Ovary (tissue), 9 donors: ENCODE measurements around the gene FBLN7. TPM values are rescaled to one million over a fixed set of nuclear protein-coding genes. Genes with fewer than 3 reads are reported as not detected.

ENCODE experiments used
- DNase-seq, 5 donors: peaks; one replicate each; pipeline ENCODE4 v3.0.0-alpha.2; 2019 to 2020
- H3K27ac ChIP-seq, 2 donors: fragments of 200-600 bp; one replicate each; pipeline versions ENCODE4 v1.5.1 to v1.8.0; 2019 to 2022
- H3K27me3 ChIP-seq: fragments of 200-600 bp; one replicate; pipeline ENCODE4 v1.8.0; 2022
- H3K36me3 ChIP-seq: fragments of 200-600 bp; sonication (generic); one replicate; pipeline ENCODE4 v1.5.1; 2019
- H3K4me1 ChIP-seq: one replicate; pipeline ENCODE4 v1.8.1; 2013; ENCODE audit warnings: mild to moderate bottlenecking, moderate library complexity; ENCODE audit not compliant: insufficient read depth
- H3K4me3 ChIP-seq: fragments of 200-600 bp; sonication (generic); one replicate; pipeline ENCODE4 v1.5.1; 2017
- H3K9me3 ChIP-seq, 2 donors: fragments of 200-600 bp in 1 of 2; sonication (generic) in 1 of 2; one replicate each; pipeline versions ENCODE4 v1.5.1 to v1.8.1; 2013 to 2019; ENCODE audit warnings: mild to moderate bottlenecking in 1 of 2, moderate library complexity in 1 of 2
- EP300 ChIP-seq: sonication (generic); formaldehyde crosslinking; IDR thresholded peaks from one replicate; pipeline ENCODE4 v1.6.1; 2017; ENCODE audit warnings: antibody characterized with exemption
- POLR2A ChIP-seq: fragments of 450-650 bp; IDR thresholded peaks from one replicate; pipeline ENCODE4 v1.6.1; 2017; ENCODE audit warnings: antibody characterized with exemption, mild to moderate bottlenecking, moderate library complexity
- WGBS, 3 donors: extraction: QIAGEN DNeasy Blood & Tissue Kit in 1 of 3; methylation state at CpG; one replicate each; pipeline versions ENCODE4 v1.1.5 to v1.1.7; 2013 to 2017; 5-methylcytosine and 5-hydroxymethylcytosine counted together
- intact Hi-C, 4 donors: fragments of 100-400 bp; cut with DNase I; formaldehyde crosslinking; loops; one replicate each; pipeline versions ENCODE4 v1.11.0 to v1.15.1; 2022 to 2023
- polyA plus RNA-seq, 2 donors: library from polyadenylated mRNA; stranded (reverse); fragments of 200-250 nt in 1 of 2; fragments of 350-450 nt in 1 of 2; fragmentation: Illumina TruSeq in 1 of 2; extraction: RNeasy Lipid Tissue Mini Kit (QIAGEN cat#74804) in 1 of 2; gene quantifications; one replicate each; pipeline ENCODE4 v1.2.3, GENCODE V29; 2013 to 2014
- total RNA-seq, 7 donors: library from RNA; depleted of rRNA in 2 of 7; stranded (reverse); fragments of >200 nt in 2 of 7; fragmentation: NEBNext Ultra II Directional in 3 of 7; extraction: Animal tissue kit (Norgen Biotek cat#: 25700) in 3 of 7; gene quantifications; one replicate each; pipeline versions ENCODE4 v1.1.0 to v1.2.4, GENCODE V29; 2016 to 2023
- TF ChIP-seq, protein P1 (sequence below), 3 donors: fragments of 450-650 bp in 2 of 3; fragments of 200-600 bp in 1 of 3; IDR thresholded peaks; one replicate each; pipeline versions ENCODE4 v1.5.1 to v1.8.0; 2016 to 2022; ENCODE audit warnings: antibody characterized with exemption in 3 of 3, mild to moderate bottlenecking in 1 of 3
- donor health status: DM: no; HTN: no; CAD: no; lungs with moderate emphysema.
- donor health status: DM: no; HTN: no; CAD: no.
- donor health status: Bipolar disorder and iron deficiency.
- donor health status: DM: yes; HTN: yes; CAD: no.
- donor health status: DM: no; HTN: no; CAD: no.
- donor health status: DM: yes; HTN: yes; CAD: no.

Gene FBLN7
- total and polyA plus RNA-seq, 9 donors, result 0.18 to 5.0 (median 1.3) TPM

DNA sequence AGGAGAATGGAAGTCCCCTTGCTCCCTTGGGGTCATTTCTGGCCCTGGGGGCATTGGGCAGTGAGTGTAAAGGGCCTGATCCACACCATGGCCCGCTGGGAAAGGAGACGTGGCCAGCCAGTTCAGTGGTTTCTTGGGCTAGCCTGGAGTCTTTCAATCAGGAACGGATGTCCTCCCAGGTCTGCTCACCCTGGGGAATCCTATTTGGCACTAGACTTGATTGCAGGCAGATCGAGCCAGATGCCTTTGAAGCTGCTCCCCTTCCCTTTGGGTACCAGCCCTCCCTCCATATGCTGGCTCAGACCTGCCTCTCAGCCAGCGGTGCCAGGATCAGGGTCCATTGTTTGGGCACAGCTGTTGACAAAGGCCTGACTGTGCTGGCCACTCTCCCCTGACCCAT lies 11.0 kb downstream of the FBLN7 start:
- no peaks in the 10 kb centered on the region for H3K27me3 ChIP-seq
- H3K9me3 ChIP-seq, result no peaks in the 10 kb centered on the region
- H3K36me3 ChIP-seq, result no peaks in the 10 kb centered on the region
- H3K4me1 ChIP-seq, result no peaks in the 10 kb centered on the region
- TF ChIP-seq, protein P1, sequence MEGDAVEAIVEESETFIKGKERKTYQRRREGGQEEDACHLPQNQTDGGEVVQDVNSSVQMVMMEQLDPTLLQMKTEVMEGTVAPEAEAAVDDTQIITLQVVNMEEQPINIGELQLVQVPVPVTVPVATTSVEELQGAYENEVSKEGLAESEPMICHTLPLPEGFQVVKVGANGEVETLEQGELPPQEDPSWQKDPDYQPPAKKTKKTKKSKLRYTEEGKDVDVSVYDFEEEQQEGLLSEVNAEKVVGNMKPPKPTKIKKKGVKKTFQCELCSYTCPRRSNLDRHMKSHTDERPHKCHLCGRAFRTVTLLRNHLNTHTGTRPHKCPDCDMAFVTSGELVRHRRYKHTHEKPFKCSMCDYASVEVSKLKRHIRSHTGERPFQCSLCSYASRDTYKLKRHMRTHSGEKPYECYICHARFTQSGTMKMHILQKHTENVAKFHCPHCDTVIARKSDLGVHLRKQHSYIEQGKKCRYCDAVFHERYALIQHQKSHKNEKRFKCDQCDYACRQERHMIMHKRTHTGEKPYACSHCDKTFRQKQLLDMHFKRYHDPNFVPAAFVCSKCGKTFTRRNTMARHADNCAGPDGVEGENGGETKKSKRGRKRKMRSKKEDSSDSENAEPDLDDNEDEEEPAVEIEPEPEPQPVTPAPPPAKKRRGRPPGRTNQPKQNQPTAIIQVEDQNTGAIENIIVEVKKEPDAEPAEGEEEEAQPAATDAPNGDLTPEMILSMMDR (IDR thresholded peaks at IDR 0.05), result no peak
- TF ChIP-seq EP300 (no peak), POLR2A (no peak)
- H3K27ac ChIP-seq, result no peak overlapping the region
- peak in 1 of 5 donors; percentile 15 for DNase-seq
- H3K4me3 ChIP-seq, result no peak overlapping the region
- 78 to 89% (median 85%) methylated on average over 5 of the region's 5 CpGs for WGBS, 3 donors
- intact Hi-C loops, result no loop called here

DNA sequence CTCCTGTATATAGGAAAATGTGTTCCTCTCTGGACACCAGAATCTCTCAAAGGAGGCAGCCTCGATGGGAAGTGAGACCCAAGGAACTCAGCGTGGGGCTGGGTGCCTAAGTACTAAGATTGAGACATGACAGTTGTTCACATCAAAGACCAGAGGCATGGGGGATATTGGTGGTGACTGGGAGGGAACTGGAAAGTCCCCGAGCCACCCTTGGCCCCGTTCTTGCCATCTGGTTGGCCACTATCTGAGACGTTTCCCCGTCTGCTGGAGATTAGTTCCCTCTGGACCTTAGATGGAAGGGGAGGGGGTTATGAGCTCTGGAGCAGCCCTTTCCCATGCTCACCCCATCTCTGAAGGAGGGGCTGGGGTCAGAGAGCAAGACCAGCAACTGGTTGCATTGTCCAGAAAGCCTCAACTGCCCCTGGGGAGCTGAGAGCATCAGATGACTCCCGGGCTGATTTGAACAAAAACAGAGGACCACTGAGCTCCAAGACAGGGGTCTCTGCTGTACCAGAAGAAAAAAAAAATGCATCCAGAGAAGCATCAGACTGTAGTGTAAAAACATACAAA lies 11.8 kb downstream of the FBLN7 start:
- TF ChIP-seq POLR2A (no peak), EP300 (no peak)
- TF ChIP-seq, protein P1 (IDR thresholded peaks at IDR 0.05), result no peak
- Histone ChIP-seq H3K4me3 (no peak overlapping the region), H3K4me1 (no peaks in the 10 kb centered on the region), H3K9me3 (no peaks in the 10 kb centered on the region), H3K27me3 (no peaks in the 10 kb centered on the region), H3K27ac (no peak overlapping the region), H3K36me3 (no peaks in the 10 kb centered on the region)
- DNase-seq, result peak in 1 of 5 donors; percentile 5
- intact Hi-C loops, result no loop called here
- WGBS, 3 donors, result 73 to 80% (median 79%) methylated on average over 7 of the region's 7 CpGs

DNA sequence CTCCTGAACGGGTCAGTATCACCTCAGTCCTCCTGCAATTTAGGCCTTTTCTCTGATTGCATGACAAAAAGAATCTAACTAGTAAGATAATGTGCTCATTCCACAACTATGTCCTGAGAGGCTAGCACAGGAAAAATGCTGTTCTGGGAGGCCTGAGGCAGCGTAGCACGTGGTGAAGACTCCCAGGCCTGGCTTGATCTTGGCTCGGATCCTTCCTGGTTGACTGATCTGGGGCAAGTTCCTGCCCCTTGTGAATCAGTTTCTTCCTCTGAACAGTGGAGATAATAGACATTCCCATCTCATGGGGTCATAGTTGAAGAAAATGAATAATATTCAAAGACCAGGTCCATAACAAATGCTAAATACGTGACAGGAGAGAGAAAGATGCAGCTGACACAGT lies 12.3 kb downstream of the FBLN7 start:
- Histone ChIP-seq H3K4me3 (no peak overlapping the region), H3K27me3 (no peaks in the 10 kb centered on the region), H3K9me3 (no peaks in the 10 kb centered on the region), H3K27ac (no peak overlapping the region), H3K4me1 (no peaks in the 10 kb centered on the region), H3K36me3 (no peaks in the 10 kb centered on the region)
- DNase-seq, result no peak
- WGBS, 3 donors, result 50 to 64% (median 58%) methylated on average over 5 of the region's 5 CpGs
- TF ChIP-seq POLR2A (no peak), EP300 (no peak)
- TF ChIP-seq, protein P1 (IDR thresholded peaks at IDR 0.05), result no peak
- intact Hi-C loops, result no loop called here

DNA sequence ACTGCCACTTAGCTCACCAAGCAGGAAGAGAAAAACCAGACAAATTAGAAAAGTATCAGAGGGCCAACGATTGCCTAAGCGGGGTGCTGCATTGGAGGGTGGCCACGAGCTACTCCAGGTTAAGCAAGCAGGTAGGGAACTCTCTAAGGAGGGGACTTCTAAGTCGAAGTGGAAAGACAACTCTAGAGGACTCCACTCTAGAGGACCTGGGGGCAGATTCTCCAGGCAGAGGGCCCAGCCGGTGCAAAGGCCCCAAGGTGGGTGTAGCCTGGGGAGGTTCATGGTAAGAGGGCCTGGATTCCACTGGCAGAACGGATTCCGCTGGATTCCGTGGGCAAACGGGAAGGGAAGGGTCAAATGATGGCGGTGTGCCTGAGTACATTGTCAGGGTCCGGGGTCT lies 12.7 kb downstream of the FBLN7 start:
- intact Hi-C loops, result no loop called here
- no peaks in the 10 kb centered on the region for H3K9me3 ChIP-seq
- no peaks in the 10 kb centered on the region for H3K4me1 ChIP-seq
- no peak overlapping the region for H3K27ac ChIP-seq
- WGBS, 3 donors, result 92 to 93% (median 92%) methylated on average over 11 of the region's 11 CpGs
- no peak overlapping the region for H3K4me3 ChIP-seq
- peak in 1 of 5 donors; percentile 13 for DNase-seq
- TF ChIP-seq, protein P1 (IDR thresholded peaks at IDR 0.05), result no peak
- TF ChIP-seq POLR2A, result no peak
- no peak for TF ChIP-seq EP300
- no peaks in the 10 kb centered on the region for H3K27me3 ChIP-seq
- no peaks in the 10 kb centered on the region for H3K36me3 ChIP-seq
